Measurements from ENCODE around the gene GAS2L1.

Gene GAS2L1

DNA sequence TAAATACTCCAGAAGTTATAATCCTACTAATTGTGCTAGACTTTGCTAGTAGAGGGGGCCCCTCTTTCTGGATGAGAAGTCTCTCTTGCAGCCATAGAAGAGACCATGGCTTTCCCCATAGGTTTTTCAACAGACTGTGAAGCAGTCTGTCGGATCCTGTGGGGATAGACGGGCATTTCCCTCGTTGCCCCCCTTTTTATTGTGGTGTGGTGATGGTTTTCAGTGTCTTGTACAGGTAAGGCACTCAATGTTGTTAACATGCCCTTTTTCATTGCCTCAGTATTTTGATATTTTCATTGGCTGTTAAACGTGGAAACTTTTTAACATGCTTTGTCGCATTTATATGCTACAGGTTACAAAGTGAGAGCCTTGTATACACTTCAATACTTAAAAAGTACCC is 16.4 kb upstream of the GAS2L1 start:
- no peak for TF ChIP-seq CTCF (IDR thresholded peaks at IDR 0.05; ENCODE audit: low read depth, low read length, missing control alignments)
- in situ Hi-C loops (cut with HindIII; ENCODE audit: low sequenced_read_pairs), result no loop called here
- DNase-seq (ENCODE audit: low read depth), result no peak
- H3K4me3 ChIP-seq (ENCODE audit: low read depth, low read length), result no peak overlapping the region

DNA sequence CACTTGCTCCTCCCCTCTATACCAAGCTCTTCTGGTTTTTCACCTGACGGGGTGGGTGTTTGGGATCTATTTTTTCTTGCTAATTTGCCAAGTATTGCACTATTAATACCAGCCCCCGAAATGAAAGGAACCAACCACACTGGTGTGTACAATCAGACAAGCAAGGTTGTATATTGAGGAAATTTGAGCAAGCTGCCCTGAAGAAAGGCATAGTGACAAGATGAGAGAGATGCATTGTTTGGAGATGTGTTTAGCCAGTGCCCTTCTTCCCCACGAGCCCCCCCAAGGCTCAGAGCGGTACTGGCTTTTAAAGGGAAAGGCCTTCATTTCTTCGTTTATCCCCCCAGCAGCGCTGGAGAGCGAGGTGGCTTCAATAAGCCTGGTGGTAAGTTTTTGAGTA is 15.2 kb upstream of the GAS2L1 start:
- in situ Hi-C loops (cut with HindIII; ENCODE audit: low sequenced_read_pairs), result no loop called here
- no peak overlapping the region for H3K4me3 ChIP-seq (ENCODE audit: low read depth, low read length)
- TF ChIP-seq CTCF (IDR thresholded peaks at IDR 0.05; ENCODE audit: low read depth, low read length, missing control alignments), result no peak
- DNase-seq (ENCODE audit: low read depth), result no peak

DNA sequence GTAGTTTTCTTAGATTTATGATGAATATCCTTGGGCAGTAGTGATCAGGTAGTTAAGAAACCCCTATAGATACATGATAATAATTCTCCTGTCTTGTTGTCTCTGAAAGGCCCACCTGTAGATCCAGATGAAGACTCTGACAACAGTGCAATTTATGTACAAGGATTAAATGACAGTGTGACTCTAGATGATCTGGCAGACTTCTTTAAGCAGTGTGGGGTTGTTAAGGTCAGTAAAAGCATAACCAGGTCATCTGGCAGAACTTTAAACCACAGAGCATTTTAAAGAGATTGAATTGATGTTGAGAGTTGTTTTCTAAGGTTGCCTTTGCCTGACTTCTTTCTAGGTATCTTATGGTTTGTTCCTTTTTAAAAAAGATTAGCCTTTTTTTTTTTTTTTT is 14.1 kb upstream of the GAS2L1 start:
- H3K4me3 ChIP-seq (ENCODE audit: low read depth, low read length), result no peak overlapping the region
- in situ Hi-C loops (cut with HindIII; ENCODE audit: low sequenced_read_pairs), result no loop called here
- TF ChIP-seq CTCF (IDR thresholded peaks at IDR 0.05; ENCODE audit: low read depth, low read length, missing control alignments), result no peak
- no peak for DNase-seq (ENCODE audit: low read depth)

DNA sequence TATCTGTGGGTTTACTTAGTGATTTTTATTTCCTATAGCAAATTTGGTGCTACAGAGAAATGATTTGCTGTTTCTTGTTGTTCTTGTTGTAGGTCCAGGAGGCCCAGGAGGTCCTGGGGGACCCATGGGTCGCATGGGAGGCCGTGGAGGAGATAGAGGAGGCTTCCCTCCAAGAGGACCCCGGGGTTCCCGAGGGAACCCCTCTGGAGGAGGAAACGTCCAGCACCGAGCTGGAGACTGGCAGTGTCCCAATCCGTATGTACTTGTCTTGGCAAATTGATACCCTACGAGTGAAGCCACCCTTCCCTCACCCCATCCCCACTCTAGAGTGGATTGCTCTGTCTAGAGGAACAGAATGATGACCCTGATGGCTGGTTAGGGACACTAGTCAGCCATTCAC is 7.8 kb upstream of the GAS2L1 start:
- H3K4me3 ChIP-seq (ENCODE audit: low read depth, low read length), result no peak overlapping the region
- no peak for DNase-seq (ENCODE audit: low read depth)
- TF ChIP-seq CTCF (IDR thresholded peaks at IDR 0.05; ENCODE audit: low read depth, low read length, missing control alignments), result no peak
- in situ Hi-C loops (cut with HindIII; ENCODE audit: low sequenced_read_pairs), result no loop called here

GRCh38 chr22:29299136-29299900 is 7.1 kb upstream of the GAS2L1 start:
- in situ Hi-C loops (cut with HindIII; ENCODE audit: low sequenced_read_pairs), result no loop called here
- no peak for DNase-seq (ENCODE audit: low read depth)
- no peak for TF ChIP-seq CTCF (IDR thresholded peaks at IDR 0.05; ENCODE audit: low read depth, low read length, missing control alignments)
- H3K4me3 ChIP-seq (ENCODE audit: low read depth, low read length), result no peak overlapping the region

DNA sequence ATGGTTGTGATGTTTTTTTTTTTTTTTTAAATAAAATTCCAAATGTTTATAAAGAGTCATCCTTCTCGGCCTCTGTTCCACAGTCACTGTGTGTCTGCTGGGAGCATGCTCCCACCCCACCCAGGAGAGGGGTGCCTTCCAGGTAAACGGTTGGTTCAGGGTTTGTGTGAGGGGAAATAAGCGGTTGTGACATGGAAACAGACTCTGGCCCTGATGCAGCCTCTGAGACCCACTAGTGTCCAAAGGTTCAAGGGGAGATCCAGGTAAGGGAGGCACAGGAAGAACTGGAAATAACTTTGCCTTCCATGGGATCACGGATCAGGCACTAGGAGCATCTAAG is 6.0 kb upstream of the GAS2L1 start:
- in situ Hi-C loops (cut with HindIII; ENCODE audit: low sequenced_read_pairs), result no loop called here
- no peak for DNase-seq (ENCODE audit: low read depth)
- no peak overlapping the region for H3K4me3 ChIP-seq (ENCODE audit: low read depth, low read length)
- TF ChIP-seq CTCF (IDR thresholded peaks at IDR 0.05; ENCODE audit: low read depth, low read length, missing control alignments), result no peak

Measured in astrocyte of the cerebellum (primary cell).